Measurements from ENCODE around the gene TNFAIP8L2. TPM values are rescaled to one million over a fixed set of nuclear protein-coding genes. Genes with fewer than 3 reads are reported as not detected.

Gene TNFAIP8L2
- total and polyA plus RNA-seq, 8 donors = 2.5 to 14.5 (median 3.0) TPM

- intact Hi-C loops (cut with DNase I) = loop anchor here in 1 of 2 donors (5.0 kb wide), 1 partner anchor 55 kb away; no protein-coding TSS in a partner anchor
- ATAC-seq (peak; percentile 50), DNase-seq (no peak)
- Histone ChIP-seq H3K4me1 (peaks cover 0 to 42% of the 10 kb centered on the region in 2 donors), H3K9me3 (no peaks in the 10 kb centered on the region), H3K27ac (peak overlapping the region; percentile 62 to 93), H3K27me3 (no peaks in the 10 kb centered on the region), H3K36me3 (peaks cover 0 to 29% of the 10 kb centered on the region in 2 donors), H3K4me3 (peak overlapping the region; percentile 22 to 57)
- no peak for TF ChIP-seq CTCF (IDR thresholded peaks at IDR 0.05)
Measured at GRCh38 chr1:151157067-151157531, 650 bp downstream of the TNFAIP8L2 start.

GRCh38 chr1:151158326-151158725 lies 1.9 kb downstream of the TNFAIP8L2 start:
- H3K4me1 ChIP-seq = peaks cover 0 to 49% of the 10 kb centered on the region in 2 donors
- intact Hi-C loops (cut with DNase I) = loop anchor here in 1 of 2 donors (5.0 kb wide), 1 partner anchor 56 kb away; no protein-coding TSS in a partner anchor
- H3K36me3 ChIP-seq = peaks cover 0 to 29% of the 10 kb centered on the region in 2 donors
- H3K27ac ChIP-seq = peak overlapping the region in 1 of 2 donors; percentile 93
- no peak for TF ChIP-seq CTCF (IDR thresholded peaks at IDR 0.05)
- H3K9me3 ChIP-seq = no peaks in the 10 kb centered on the region
- peak overlapping the region in 1 of 2 donors; percentile 57 for H3K4me3 ChIP-seq
- ATAC-seq = no peak
- no peaks in the 10 kb centered on the region for H3K27me3 ChIP-seq
- DNase-seq = peak in 1 of 4 donors; percentile 17

GRCh38 chr1:151158751-151159251 lies 2.4 kb downstream of the TNFAIP8L2 start:
- ATAC-seq = no peak

GRCh38 chr1:151159373-151159772 lies 2.9 kb downstream of the TNFAIP8L2 start:
- DNase-seq (peak in 1 of 4 donors; percentile 25), ATAC-seq (no peak)
- Histone ChIP-seq H3K9me3 (no peaks in the 10 kb centered on the region), H3K27me3 (no peaks in the 10 kb centered on the region), H3K4me1 (peaks cover 0 to 51% of the 10 kb centered on the region in 2 donors), H3K27ac (peak overlapping the region in 1 of 2 donors; percentile 93), H3K36me3 (peaks cover 0 to 29% of the 10 kb centered on the region in 2 donors), H3K4me3 (peak overlapping the region in 1 of 2 donors; percentile 57)
- intact Hi-C loops (cut with DNase I) = loop anchor here in 1 of 2 donors (5.0 kb wide), 1 partner anchor 57 kb away; no protein-coding TSS in a partner anchor
- no peak for TF ChIP-seq CTCF (IDR thresholded peaks at IDR 0.05)

More at GRCh38 chr1:151158751-151159251, 2.4 kb downstream of the TNFAIP8L2 start:
- Histone ChIP-seq H3K4me3 (peak overlapping the region in 1 of 2 donors; percentile 57), H3K36me3 (peaks cover 0 to 29% of the 10 kb centered on the region in 2 donors), H3K27me3 (no peaks in the 10 kb centered on the region), H3K4me1 (peaks cover 0 to 49% of the 10 kb centered on the region in 2 donors), H3K27ac (peak overlapping the region in 1 of 2 donors; percentile 93), H3K9me3 (no peaks in the 10 kb centered on the region)
- TF ChIP-seq CTCF (IDR thresholded peaks at IDR 0.05) = no peak
- DNase-seq = peak in 2 of 4 donors; percentile 34 to 81
- intact Hi-C loops (cut with DNase I) = loop anchor here in 1 of 2 donors (5.0 kb wide), 1 partner anchor 56 kb away; no protein-coding TSS in a partner anchor

- Histone ChIP-seq H3K4me1 (peaks cover 16 to 47% of the 10 kb centered on the region in 2 donors), H3K4me3 (peak overlapping the region; percentile 57 to 88), H3K27ac (peak overlapping the region; percentile 78 to 87), H3K36me3 (peaks cover 0 to 44% of the 10 kb centered on the region in 2 donors), H3K27me3 (no peaks in the 10 kb centered on the region), H3K9me3 (no peaks in the 10 kb centered on the region)
- TF ChIP-seq CTCF (IDR thresholded peaks at IDR 0.05) = no peak
- ATAC-seq = peak; percentile 23
- no peak for DNase-seq
- intact Hi-C loops (cut with DNase I) = no loop called here
Measured at GRCh38 chr1:151164732-151165280, 8.4 kb downstream of the TNFAIP8L2 start.
